GM18858 (cell line): ENCODE data around the gene POU2F2.
A peak's percentile ranks its signal among the peaks of the same experiment; 100 is the strongest.

ENCODE experiments used
- ATAC-seq: cut with Tn5 transposase; IDR thresholded peaks from one replicate; pipeline ENCODE4 v1.9.1; 2021; ENCODE audit not compliant: unreplicated experiment

POU2F2 gene

DNA sequence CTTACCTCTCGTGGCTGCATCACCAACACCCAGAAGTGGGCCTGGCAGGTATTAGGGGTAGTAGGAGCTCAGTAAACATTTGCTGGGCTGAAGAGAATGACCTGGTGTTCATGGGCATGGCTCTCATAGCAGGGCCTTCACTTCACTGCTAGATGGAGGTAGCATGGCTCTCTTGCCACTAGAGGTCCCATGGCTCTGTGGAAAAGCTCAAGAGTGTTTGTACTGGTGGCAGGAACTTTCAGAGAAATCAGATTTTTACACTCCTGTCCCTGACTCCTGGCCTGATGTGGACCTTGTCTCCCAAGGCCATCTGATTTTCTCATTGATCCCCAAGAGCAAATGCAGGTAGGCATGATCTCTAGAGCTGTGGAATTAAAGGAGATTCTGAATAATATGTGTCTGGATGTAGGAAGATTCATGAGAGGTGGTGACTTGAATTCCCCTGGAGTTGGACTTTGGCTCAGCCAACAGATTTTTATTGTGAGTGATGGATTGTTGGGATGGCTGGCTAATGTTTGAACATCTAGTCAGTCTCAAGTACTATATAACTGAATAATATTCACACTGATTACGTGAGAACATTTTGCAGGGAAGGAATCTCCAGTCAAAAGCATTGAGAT, 50.6 kb downstream of the POU2F2 start:
- no peak for ATAC-seq

DNA sequence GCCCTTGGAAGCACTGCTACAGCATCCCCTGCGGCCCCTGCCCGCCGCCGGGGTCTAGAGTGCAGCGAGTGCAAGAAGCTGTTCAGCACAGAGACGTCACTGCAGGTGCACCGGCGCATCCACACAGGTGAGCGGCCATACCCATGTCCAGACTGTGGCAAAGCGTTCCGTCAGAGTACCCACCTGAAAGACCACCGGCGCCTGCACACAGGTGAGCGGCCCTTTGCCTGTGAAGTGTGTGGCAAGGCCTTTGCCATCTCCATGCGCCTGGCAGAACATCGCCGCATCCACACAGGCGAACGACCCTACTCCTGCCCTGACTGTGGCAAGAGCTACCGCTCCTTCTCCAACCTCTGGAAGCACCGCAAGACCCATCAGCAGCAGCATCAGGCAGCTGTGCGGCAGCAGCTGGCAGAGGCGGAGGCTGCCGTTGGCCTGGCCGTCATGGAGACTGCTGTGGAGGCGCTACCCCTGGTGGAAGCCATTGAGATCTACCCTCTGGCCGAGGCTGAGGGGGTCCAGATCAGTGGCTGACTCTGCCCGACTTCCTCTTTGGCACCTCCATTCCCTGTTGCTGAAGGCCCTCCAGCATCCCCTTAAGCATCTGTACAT, 51.4 kb downstream of the POU2F2 start:
- ATAC-seq = no peak

DNA sequence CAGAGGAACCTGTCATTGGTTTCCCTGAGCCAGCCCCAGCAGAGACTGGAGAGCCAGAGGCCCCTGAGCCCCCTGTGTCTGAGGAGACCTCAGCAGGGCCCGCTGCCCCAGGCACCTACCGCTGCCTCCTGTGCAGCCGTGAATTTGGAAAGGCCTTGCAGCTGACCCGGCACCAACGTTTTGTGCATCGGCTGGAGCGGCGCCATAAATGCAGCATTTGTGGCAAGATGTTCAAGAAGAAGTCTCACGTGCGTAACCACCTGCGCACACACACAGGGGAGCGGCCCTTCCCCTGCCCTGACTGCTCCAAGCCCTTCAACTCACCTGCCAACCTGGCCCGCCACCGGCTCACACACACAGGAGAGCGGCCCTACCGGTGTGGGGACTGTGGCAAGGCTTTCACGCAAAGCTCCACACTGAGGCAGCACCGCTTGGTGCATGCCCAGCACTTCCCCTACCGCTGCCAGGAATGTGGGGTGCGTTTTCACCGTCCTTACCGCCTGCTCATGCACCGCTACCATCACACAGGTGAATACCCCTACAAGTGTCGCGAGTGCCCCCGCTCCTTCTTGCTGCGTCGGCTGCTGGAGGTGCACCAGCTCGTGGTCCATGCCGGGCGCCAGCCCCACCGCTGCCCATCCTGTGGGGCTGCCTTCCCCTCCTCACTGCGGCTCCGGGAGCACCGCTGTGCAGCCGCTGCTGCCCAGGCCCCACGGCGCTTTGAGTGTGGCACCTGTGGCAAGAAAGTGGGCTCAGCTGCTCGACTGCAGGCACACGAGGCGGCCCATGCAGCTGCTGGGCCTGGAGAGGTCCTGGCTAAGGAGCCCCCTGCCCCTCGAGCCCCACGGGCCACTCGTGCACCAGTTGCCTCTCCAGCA, 52.1 kb downstream of the POU2F2 start:
- ATAC-seq = no peak

DNA sequence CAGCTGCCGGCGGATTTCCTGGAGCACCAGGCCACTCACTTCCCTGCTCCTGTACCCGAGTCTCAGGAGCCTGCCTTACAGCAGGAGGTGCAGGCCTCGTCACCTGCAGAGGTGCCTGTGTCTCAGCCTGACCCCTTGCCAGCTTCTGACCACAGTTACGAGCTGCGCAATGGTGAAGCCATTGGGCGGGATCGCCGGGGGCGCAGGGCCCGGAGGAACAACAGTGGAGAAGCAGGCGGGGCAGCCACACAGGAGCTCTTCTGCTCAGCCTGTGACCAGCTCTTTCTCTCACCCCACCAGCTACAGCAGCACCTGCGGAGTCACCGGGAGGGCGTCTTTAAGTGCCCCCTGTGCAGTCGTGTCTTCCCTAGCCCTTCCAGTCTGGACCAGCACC, 53.0 kb downstream of the POU2F2 start:
- ATAC-seq = no peak

DNA sequence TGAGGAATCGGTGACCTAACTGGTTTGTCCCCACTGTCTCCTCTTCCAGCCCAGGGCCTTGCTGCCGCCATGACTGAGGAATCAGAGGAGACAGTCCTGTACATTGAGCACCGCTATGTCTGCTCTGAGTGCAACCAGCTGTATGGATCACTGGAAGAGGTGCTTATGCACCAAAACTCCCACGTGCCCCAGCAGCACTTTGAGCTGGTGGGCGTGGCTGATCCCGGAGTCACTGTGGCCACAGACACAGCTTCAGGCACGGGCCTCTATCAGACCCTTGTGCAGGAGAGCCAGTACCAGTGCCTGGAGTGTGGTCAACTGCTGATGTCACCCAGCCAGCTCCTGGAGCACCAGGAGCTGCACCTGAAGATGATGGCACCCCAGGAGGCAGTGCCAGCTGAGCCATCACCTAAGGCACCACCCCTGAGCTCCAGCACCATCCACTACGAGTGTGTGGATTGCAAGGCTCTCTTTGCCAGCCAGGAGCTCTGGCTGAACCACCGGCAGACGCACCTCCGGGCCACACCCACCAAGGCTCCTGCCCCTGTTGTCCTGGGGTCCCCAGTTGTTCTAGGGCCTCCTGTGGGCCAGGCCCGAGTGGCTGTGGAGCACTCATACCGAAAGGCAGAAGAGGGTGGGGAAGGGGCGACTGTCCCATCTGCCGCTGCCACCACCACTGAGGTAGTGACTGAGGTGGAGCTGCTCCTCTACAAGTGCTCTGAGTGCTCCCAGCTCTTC, 53.5 kb downstream of the POU2F2 start:
- no peak for ATAC-seq

DNA sequence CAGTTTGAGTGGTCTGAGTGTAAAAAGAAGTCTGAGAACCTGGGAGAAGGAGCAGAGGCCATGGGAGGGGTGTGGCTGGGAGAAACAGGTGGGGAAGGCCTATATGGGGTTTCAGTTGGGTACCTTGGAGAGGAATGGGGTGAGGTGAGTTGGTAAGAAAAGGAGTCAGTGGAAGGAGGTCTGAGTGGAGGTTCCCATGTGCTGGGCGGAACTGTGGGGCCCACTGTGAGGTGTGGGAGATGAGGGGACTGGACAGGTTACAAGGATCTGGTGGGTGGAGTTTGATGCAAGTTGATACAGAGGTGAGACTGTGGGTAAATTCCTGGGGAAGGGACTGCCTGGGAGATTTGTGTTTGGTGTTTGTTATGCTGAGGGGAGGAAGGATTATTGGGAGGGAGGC, 54.2 kb downstream of the POU2F2 start:
- ATAC-seq = no peak

DNA sequence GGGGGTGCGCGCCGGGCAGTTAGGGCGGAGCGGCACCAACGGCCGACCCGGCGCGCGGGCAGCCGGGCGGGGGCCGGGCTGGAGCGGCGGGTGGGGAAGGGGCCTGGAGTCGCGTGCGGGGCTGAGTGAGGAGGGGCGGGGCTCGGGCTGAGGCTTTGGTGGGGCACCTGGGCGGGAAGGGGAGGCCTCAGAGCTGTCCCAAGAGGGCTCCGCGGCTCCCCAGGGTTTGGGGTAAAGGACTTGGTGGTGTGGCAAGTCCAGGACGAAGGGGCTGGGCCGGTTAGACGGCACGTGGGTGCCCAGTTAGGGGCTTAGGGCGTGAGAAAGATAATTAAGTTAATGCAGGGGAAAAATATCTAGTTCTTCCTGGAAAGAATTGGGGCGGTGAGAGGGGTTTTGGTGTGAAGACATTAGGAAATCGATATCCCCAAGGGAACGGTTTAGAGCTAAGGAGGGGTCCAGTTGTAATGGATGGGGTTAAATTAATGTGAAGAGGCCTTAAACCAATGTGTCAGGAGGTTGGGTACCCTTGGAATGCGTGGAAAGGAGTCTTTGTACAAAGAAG, 55.8 kb downstream of the POU2F2 start:
- no peak for ATAC-seq

DNA sequence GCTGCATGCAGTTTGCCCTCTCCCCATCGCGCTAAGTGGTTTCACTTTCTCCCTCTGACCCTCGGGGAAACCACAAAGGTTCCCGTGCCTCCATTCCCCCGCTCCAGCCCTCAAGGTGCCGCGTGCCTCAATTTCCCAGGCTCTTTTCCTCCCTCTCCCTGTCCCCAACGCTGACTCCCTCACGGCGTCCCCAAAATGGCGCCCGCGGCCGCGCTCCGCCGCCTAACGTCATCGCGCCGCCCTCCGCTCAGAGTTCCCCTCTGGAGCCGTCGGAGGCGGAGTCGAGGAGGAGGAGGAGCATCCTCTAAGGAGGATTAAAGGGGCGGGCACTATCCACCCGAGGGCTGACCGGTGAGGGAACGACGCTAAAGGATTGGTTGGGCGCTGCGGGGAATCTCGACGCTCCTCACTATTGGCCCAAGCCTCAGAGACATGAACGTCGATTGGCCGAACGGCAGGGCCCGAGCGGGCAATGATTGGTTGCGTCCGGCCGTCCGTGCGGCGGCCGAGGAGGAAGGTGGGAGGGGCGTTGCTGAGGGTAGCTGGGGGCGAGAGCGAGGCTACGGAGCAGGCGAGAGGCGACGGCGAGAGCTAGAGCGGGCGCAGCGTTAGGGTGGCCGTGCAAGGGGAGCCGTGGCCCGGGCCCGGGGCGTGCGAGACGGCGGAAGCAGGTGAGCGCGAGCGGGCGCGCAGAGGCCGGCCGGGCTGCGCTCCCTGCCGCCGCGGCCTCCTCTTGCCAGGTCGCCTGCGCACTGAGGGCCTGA, 56.4 kb downstream of the POU2F2 start, which contains the start of gene ZNF574:
Gene ZNF574, plus strand, starts transcription at position 551 of the 764 bp plus-strand sequence. CDS start 2,441 bp downstream, outside the sequence.
- peak; percentile 83 for ATAC-seq

DNA sequence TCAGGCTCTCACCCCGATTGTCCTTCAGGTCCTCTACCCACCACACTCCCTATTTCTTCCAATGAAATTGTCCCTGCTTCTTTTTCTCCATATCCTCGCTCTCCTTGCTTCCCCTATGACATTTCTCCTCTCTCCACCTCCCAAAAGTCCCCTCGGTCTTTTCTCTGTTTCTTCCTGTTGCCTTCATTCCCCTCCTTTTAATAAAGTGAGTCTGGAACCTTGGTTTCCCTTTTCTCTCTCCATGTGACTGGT, 57.0 kb downstream of the POU2F2 start:
- ATAC-seq = no peak

DNA sequence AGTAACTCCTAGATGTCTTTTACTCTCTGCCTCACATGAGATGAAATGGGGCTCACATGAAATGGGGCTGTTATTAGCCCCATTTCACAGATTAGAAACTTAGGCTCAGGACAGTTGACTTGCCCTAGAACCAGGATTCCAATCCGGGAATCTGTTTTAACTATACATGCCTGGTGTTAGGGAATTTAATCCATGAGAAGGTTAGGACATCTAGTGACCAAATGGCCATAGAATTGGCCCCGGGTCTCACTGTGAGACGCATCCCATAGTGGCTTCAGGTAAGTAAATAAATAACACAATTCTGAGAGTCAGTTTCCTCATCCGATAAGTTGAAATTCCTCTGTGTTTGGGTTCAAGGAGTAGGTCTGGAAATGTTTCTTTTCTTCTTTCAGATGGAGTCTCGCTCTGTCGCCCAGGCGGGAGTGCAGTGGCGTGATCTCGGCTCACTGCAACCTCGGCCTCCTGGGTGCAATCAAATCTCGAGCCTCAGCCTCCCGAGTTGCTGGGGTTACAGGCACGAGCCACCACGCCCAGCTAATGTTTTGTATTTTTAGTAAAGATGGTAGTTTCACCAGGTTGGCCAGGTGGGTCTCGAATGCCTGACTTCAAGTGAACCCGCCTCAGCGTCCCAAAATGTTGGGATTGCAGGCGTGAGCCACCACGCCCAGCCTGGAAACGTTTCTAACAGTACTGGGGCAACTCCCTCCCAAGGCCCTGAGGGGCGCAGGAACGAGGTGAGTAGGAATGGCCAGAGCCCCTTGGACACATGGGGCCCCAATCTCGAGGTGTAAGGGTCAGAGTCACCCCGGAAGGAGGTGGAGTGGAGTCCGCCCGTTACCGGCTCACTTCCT, 57.5 kb downstream of the POU2F2 start:
- no peak for ATAC-seq

DNA sequence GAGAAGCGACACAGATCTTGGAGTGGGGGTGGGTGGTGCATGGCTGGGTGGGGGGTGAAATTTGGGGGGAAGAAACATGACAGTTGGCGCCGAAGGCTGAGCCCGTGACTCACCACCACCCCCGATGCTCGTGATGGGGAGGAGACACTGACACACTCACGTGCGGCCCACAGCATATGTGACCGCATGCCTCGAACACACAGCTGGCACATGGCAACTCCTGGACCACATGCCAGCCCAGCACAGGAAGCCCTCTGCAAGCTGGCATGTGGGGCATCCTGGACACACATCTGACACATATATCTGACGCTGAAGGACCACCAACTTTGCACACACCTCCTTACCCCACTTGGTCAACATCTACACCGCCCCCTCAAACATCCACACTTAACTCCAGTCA, 61.0 kb downstream of the POU2F2 start:
- no peak for ATAC-seq

DNA sequence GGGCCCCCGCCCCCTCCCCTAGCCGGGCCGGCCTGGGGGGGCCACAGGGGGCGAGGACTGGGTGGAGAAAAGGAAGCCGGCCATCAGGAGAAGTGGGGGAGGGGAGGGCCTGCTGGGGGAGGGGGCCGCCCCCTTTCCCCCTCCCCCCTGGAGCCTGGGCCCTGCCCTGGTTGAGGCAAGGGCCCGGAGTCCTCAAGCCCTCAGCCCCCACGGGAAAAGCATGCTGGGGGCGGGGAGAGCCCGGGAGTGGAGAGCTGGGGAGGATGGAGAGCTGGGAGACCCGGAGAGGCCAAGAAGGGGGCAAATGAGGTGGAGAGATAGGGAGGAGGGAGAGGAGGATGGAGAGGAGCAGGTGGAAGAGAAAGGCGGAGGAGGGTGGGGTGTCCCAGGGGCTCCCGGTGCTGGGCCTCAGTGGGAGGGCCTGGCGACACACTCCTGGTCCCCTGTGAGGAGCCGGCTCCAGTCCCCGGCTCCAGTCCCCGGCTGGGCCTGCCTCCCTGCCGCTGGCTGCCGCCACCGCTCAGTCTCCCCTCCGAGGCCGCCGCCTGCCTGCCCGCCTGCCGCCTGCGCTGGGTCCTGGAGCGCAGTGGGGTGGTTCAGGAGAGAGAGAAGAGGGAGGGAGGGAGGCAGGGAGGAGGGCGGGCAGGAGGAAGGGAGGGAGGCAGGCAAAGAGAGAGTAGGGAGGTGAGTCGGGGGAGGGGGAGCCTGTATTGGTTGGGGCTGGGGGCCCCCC, 62.5 kb downstream of the POU2F2 start, which contains the start of gene GRIK5:
Gene GRIK5, minus strand, starts transcription at position 588 of the 733 bp plus-strand sequence. CDS start 4,436 bp downstream, outside the sequence.
- ATAC-seq = no peak

DNA sequence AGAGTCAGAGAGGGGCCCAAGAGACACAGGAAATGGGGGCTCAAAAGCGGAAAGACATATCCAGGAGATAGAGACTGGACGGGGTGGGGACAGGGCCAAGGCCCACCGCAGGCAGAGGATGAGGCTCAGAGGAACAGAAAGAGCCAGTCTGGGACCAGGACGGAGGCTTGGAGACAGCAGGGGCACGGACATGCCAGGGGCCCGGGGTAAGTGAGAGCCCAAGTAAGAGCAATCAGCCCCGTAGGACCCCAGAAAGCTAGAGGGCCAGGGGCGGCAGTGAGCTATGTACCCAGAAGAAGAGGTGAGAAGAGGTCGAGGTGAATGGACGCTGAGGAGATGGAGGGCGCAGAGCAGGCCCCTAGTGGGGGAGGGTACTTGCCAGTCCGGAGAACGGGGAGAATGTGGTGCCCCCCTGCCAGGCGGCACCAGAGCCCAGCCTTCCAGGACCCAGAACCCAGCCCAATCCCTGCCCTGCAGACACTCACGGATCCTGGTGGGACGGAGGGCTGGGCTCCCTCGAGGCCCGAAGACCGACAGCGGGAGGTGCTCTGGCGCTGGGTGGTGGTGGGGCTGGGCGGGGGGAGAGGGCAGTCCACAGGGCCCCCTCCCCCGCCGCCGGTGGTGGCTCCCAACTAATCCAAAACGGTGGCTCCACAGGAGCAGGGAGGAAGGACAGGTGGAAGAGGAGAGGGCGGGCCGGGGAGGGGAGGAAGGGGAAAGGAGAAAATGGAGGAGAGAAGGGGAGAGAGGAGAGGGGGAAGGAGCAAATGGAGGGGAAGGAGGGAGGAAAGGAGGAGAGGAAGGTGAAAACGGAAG, 63.3 kb downstream of the POU2F2 start:
- no peak for ATAC-seq

DNA sequence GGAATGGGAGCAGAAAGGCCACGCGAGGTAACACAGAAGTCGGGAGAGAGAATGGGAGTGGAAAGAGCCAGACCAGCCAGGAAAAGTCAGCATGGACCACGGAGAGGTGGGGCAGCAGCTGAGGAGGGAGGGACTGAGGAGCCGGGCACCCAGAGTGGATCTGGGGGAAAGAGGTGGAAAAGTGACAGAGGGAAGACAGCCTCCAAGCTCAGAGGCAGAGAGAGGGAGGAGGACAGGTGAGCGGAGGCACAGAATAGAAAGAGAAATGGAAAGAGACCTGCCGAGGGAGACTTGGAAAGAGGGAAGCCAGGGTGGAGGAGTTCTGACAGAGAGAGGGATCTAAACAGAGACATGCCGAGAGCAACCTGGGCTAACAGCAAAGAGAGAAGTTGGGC, 63.9 kb downstream of the POU2F2 start:
- no peak for ATAC-seq

DNA sequence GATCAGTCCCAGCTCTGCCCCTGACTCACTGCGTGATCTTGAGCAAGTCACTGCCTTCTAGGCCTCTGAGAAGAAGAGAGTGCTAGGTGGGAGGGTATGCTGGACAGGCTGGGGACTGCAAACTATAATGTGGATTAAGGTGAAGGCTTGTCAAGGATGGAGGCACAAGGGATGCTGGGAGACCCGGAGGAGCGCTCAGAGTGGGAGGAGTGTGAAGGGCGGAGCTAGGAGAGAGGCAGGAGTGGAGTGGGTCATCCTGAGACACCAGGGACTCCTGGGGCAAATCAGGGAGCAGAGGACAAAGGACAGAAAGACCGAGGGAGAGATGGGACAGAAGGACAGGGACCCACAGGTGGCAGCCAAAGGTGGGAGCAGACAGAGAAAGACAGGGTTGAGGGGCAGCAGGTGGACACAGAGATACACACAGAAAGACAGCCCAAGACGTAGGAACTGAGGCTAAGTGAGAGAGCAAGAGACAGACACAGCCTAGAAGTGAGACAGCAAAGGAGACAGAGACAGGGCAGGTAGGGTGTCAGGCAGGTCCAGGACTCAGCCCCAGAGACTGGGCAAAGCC, 64.8 kb downstream of the POU2F2 start:
- no peak for ATAC-seq

DNA sequence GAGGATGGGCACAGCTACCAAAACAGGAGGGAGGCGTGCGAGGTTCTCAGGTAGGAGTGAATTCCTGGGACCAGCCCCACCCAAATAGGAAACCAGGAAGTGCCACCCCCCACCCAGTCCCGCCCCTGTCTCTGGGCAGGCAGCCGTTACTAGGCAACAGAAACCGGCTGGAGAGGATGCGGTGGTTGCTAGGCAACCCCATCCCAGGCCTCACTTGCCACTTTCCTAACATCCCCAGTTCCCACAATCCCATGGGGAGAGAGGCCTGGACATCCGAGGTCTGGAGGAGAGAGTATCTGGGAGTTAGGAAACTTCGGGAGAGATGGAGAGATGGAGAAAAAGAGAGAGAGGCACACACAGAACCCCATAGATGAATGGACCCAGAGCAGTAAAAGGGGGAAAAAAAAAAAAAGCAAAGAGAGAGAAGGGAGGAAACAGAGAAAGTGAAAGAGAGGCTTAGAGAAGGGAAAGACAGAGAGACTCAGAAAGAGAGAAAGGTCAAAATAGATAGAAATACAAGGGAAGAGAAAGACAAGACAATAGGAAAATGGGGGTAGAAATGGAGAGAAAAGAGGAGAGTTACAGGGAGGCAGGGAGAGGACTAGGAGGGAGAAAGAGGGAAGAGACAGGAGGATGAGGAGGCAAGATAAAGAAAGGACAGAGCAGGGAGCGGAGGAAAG, 66.0 kb downstream of the POU2F2 start:
- ATAC-seq = no peak

DNA sequence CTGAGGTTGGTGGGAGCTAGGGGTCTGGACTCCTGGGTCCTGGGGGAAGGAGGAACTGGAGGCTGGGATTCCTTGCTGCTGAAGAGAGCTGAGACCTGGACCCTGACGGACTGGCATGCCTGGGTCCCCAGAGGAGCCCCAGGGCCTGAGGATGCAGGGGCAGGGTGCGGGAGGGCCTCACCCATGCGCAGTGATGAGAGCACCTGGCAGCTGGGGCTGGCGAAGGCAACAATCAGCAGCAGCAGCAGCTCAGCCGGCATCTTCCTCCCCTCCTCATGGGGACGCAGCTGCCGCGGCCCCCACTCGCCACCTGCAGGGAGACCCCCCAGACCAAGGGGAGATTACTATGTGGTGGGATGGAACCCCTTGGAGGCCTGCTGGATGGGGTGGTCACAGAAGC, 66.7 kb downstream of the POU2F2 start:
- no peak for ATAC-seq
